H1 (cell line): ENCODE results near the gene IGLL5. TPM values are rescaled to one million over a fixed set of nuclear protein-coding genes. Genes with fewer than 3 reads are reported as not detected.

Experiments
- CTCF ChIA-PET: fragments of 300-600 bp; sonication (Branson Sonifier 250); formaldehyde crosslinking; loops from one replicate; lab custom pipeline; 2021; ENCODE audit not compliant: partially characterized antibody; lab: Charles Lee
- POLR2A ChIA-PET: fragments of 300-600 bp; sonication (Branson Sonifier 250); formaldehyde crosslinking; loops from one replicate; lab custom pipeline; 2021; ENCODE audit warnings: inconsistent platforms; ENCODE audit not compliant: partially characterized antibody; lab: Charles Lee
- DNase-seq, 2 experiments: peaks; one replicate each; pipeline versions ENCODE4 v3.0.0 to v3.0.0-alpha.2; 2010 to 2022; ENCODE audit warnings: low spot score in 2 of 2, low read depth in 1 of 2, mixed read lengths in 1 of 2
- FAIRE-seq: peaks from 2 replicates; lab custom pipeline; 2011; peaks lifted over from hg19 to GRCh38; lab: Jason Lieb, UNC
- H2AFZ ChIP-seq: 2 replicates; pipeline ENCODE4 v1.8.1; 2012; ENCODE audit warnings: low read length, inconsistent platforms
- H2AK5ac ChIP-seq: 2 replicates; pipeline ENCODE4 v1.6.1; 2013; ENCODE audit warnings: low read depth, low read length
- H2BK120ac ChIP-seq: replicated peaks from 2 replicates; pipeline ENCODE3; 2013; ENCODE audit warnings: low read depth, low read length, inconsistent platforms
- H2BK12ac ChIP-seq: 2 replicates; pipeline ENCODE4 v1.6.1; 2013; ENCODE audit warnings: low read depth, low read length
- H2BK15ac ChIP-seq: 2 replicates; pipeline ENCODE4 v1.6.1; 2013; ENCODE audit warnings: low read length
- H2BK20ac ChIP-seq: 2 replicates; pipeline ENCODE4 v1.6.1; 2013; ENCODE audit warnings: low read length
- H2BK5ac ChIP-seq: 2 replicates; pipeline ENCODE4 v1.6.1; 2013; ENCODE audit warnings: low read depth, low read length
- H3K14ac ChIP-seq: 2 replicates; pipeline ENCODE4 v1.6.1; 2013; ENCODE audit warnings: inconsistent platforms; ENCODE audit not compliant: insufficient read length
- H3K18ac ChIP-seq: 2 replicates; pipeline ENCODE4 v1.6.1; 2013; ENCODE audit warnings: low read length; ENCODE audit errors: extremely low read depth
- H3K23ac ChIP-seq: 2 replicates; pipeline ENCODE4 v1.6.1; 2013; ENCODE audit warnings: inconsistent platforms; ENCODE audit not compliant: insufficient read length
- H3K23me2 ChIP-seq: 2 replicates; pipeline ENCODE4 v1.6.1; 2013; ENCODE audit warnings: low read depth, low read length
- H3K27ac ChIP-seq: 2 replicates; pipeline ENCODE4 v1.6.1; 2011; ENCODE audit warnings: low read depth, low read length, inconsistent platforms
- H3K27me3 ChIP-seq, 4 experiments: replicated peaks in 1 of 4; 1 replicate in 1 of 4; 2 replicates in 3 of 4; pipeline versions ENCODE4 v1.6.1 to v1.8.1; 2011 to 2013; ENCODE audit warnings: low read length in 3 of 4, mild to moderate bottlenecking in 3 of 4, inconsistent platforms in 2 of 4, mixed read lengths in 2 of 4, moderate library complexity in 1 of 4; ENCODE audit not compliant: control insufficient read depth in 3 of 4, insufficient read depth in 3 of 4; ENCODE audit errors: extremely low read depth in 1 of 4
- H3K36me3 ChIP-seq, 4 experiments: 2 replicates each; pipeline versions ENCODE4 v1.6.1 to v1.8.1; 2011 to 2013; ENCODE audit warnings: mild to moderate bottlenecking in 4 of 4, low read length in 3 of 4, moderate library complexity in 2 of 4, control low read depth in 1 of 4, inconsistent platforms in 1 of 4; ENCODE audit not compliant: insufficient read depth in 4 of 4, control insufficient read depth in 2 of 4
- H3K4ac ChIP-seq: replicated peaks from 2 replicates; pipeline ENCODE3; 2013; ENCODE audit warnings: low read length, low read depth, mixed read lengths, inconsistent platforms; ENCODE audit not compliant: insufficient read length
- H3K4me1 ChIP-seq, 4 experiments: replicated peaks in 1 of 4; 1 replicate in 1 of 4; 2 replicates in 3 of 4; pipeline versions ENCODE4 v1.6.1 to v1.8.1; 2011 to 2013; ENCODE audit warnings: low read length in 3 of 4, inconsistent platforms in 2 of 4, mixed read lengths in 1 of 4; ENCODE audit not compliant: insufficient read depth in 4 of 4, control insufficient read depth in 3 of 4
- H3K4me2 ChIP-seq, 2 experiments: 2 replicates each; pipeline versions ENCODE4 v1.6.1 to v1.8.1; 2011 to 2013; ENCODE audit warnings: low read depth in 2 of 2, low read length in 2 of 2, control low read depth in 1 of 2, inconsistent platforms in 1 of 2, mild to moderate bottlenecking in 1 of 2; ENCODE audit not compliant: insufficient read depth in 1 of 2
- H3K4me3 ChIP-seq, 4 experiments: fragments of 200-600, 300-600 bp in 1 of 4; sonication (generic), shearing (Covaris generic), sonication (Bioruptor Twin) in 1 of 4; 2 replicates each; pipeline versions ENCODE4 v1.5.1 to v1.8.1; 2011 to 2016; ENCODE audit warnings: low read length in 4 of 4, low read depth in 3 of 4, control low read depth in 2 of 4, inconsistent platforms in 2 of 4, mild to moderate bottlenecking in 2 of 4, mixed read lengths in 1 of 4, moderate library complexity in 1 of 4; ENCODE audit not compliant: insufficient read depth in 2 of 4; ENCODE audit errors: extremely low read depth in 1 of 4
- H3K56ac ChIP-seq: replicated peaks from 2 replicates; pipeline ENCODE3; 2013; ENCODE audit warnings: low read depth, mild to moderate bottlenecking, mixed read lengths, low read length, inconsistent platforms; ENCODE audit not compliant: insufficient read length
- H3K79me1 ChIP-seq: 2 replicates; pipeline ENCODE4 v1.6.1; 2013; ENCODE audit warnings: low read depth, low read length, control low read depth
- H3K79me2 ChIP-seq, 2 experiments: 2 replicates each; pipeline versions ENCODE4 v1.6.1 to v1.8.1; 2012 to 2013; ENCODE audit warnings: low read length in 2 of 2, mild to moderate bottlenecking in 2 of 2, inconsistent platforms in 1 of 2; ENCODE audit not compliant: insufficient read depth in 2 of 2, control insufficient read depth in 1 of 2
- H3K9ac ChIP-seq, 4 experiments: replicated peaks in 1 of 4; 1 replicate in 1 of 4; 2 replicates in 3 of 4; pipeline versions ENCODE4 v1.6.1 to v1.8.1; 2011 to 2013; ENCODE audit warnings: low read depth in 3 of 4, low read length in 3 of 4, control low read depth in 2 of 4, mild to moderate bottlenecking in 2 of 4, moderate library complexity in 2 of 4, inconsistent platforms in 1 of 4; ENCODE audit errors: extremely low read depth in 1 of 4
- H3K9me3 ChIP-seq, 2 experiments: 2 replicates each; pipeline versions ENCODE4 v1.6.1 to v1.8.1; 2012 to 2013; ENCODE audit warnings: mild to moderate bottlenecking in 2 of 2, moderate library complexity in 2 of 2, control low read depth in 1 of 2, inconsistent platforms in 1 of 2, low read depth in 1 of 2, low read length in 1 of 2, mixed read lengths in 1 of 2; ENCODE audit not compliant: insufficient read depth in 2 of 2
- H4K20me1 ChIP-seq, 2 experiments: replicated peaks in 1 of 2; 2 replicates each; pipeline versions ENCODE3 to v1.8.1; 2011 to 2013; ENCODE audit warnings: inconsistent platforms in 2 of 2, low read length in 2 of 2, mild to moderate bottlenecking in 1 of 2; ENCODE audit not compliant: insufficient read depth in 2 of 2, control insufficient read depth in 1 of 2
- H4K5ac ChIP-seq: 2 replicates; pipeline ENCODE4 v1.6.1; 2013; ENCODE audit warnings: low read length, low read depth, mixed read lengths, inconsistent platforms; ENCODE audit not compliant: insufficient read length
- H4K8ac ChIP-seq: 2 replicates; pipeline ENCODE4 v1.8.0; 2013; ENCODE audit warnings: mild to moderate bottlenecking, moderate library complexity, low read length, inconsistent platforms; ENCODE audit not compliant: insufficient read depth; ENCODE audit errors: extremely low read depth
- H4K91ac ChIP-seq: replicated peaks from 2 replicates; pipeline ENCODE3; 2013; ENCODE audit warnings: low read length, mixed read lengths, inconsistent platforms; ENCODE audit not compliant: insufficient read length
- BCL11A ChIP-seq, 2 experiments: IDR thresholded peaks; one replicate each; pipeline ENCODE4 v1.6.1; 2011; ENCODE audit warnings: low read depth in 2 of 2, low read length in 2 of 2, mild to moderate bottlenecking in 2 of 2
- CBX5 ChIP-seq: fragments of 300-800, 300-1000 bp; sonication (generic); IDR thresholded peaks from 2 replicates; pipeline ENCODE4 v1.7.1; 2016; ENCODE audit warnings: antibody characterized with exemption, low read length, low read depth
- CREB1 ChIP-seq: IDR thresholded peaks from 2 replicates; pipeline ENCODE4 v1.6.1; 2012; ENCODE audit warnings: inconsistent platforms
- CTBP2 ChIP-seq: IDR thresholded peaks from 2 replicates; pipeline ENCODE4 v1.7.0; 2011; ENCODE audit warnings: borderline replicate concordance, mild to moderate bottlenecking, moderate library complexity, mixed read lengths, low read length; ENCODE audit not compliant: insufficient read depth, insufficient read length
- KDM1A ChIP-seq: fragments of 200-600, 300-600 bp; sonication (generic); IDR thresholded peaks from 2 replicates; pipeline ENCODE4 v1.7.1; 2016; ENCODE audit warnings: mild to moderate bottlenecking, low read length, borderline replicate concordance
- MAFK ChIP-seq: IDR thresholded peaks from 2 replicates; pipeline ENCODE4 v1.6.1; 2012; ENCODE audit warnings: low read depth, mild to moderate bottlenecking, improper control_type of control experiment, low read length
- MAX ChIP-seq: IDR thresholded peaks from 2 replicates; pipeline ENCODE4 v1.6.1; 2012; ENCODE audit warnings: inconsistent platforms
- NANOG ChIP-seq: IDR thresholded peaks from 2 replicates; pipeline ENCODE4 v1.6.1; 2011; ENCODE audit warnings: low read length, low read depth, mild to moderate bottlenecking, inconsistent platforms; ENCODE audit not compliant: insufficient read depth, poor library complexity, severe bottlenecking
- SIX5 ChIP-seq: IDR thresholded peaks from 2 replicates; pipeline ENCODE4 v1.6.1; 2011; ENCODE audit warnings: mild to moderate bottlenecking, low read depth, low read length
- TAF1 ChIP-seq: IDR thresholded peaks from 2 replicates; pipeline ENCODE4 v1.6.1; 2011; ENCODE audit warnings: mild to moderate bottlenecking, low read depth, low read length
- TBP ChIP-seq: IDR thresholded peaks from 2 replicates; pipeline ENCODE4 v1.6.1; 2011; ENCODE audit warnings: low read depth, low read length, improper control_type of control experiment
- TEAD4 ChIP-seq: IDR thresholded peaks from 2 replicates; pipeline ENCODE4 v1.6.1; 2012; ENCODE audit warnings: low read depth, low read length, inconsistent platforms, mixed read lengths
- ZNF274 ChIP-seq: IDR thresholded peaks from 2 replicates; pipeline ENCODE4 v1.7.0; 2012; ENCODE audit warnings: low read length, borderline replicate concordance; ENCODE audit errors: extremely low read depth
- WGBS, 2 experiments: shearing (Covaris generic) in 1 of 2; methylation state at CpG; one replicate each; pipeline versions ENCODE4 v1.1.6 to v1.1.7; 2013 to 2015; ENCODE audit warnings: low lambda C conversion rate in 2 of 2, mixed read lengths in 2 of 2, inconsistent platforms in 1 of 2, low coverage in 1 of 2, missing lambda C conversion rate in 1 of 2; ENCODE audit not compliant: insufficient replicate concordance in 2 of 2, insufficient coverage in 1 of 2, insufficient read length in 1 of 2; ENCODE audit errors: extremely low coverage in 1 of 2, missing lambda C conversion rate in 1 of 2; 5-methylcytosine and 5-hydroxymethylcytosine counted together
- polyA plus RNA-seq, 7 experiments: library from polyadenylated mRNA; depleted of rRNA in 3 of 7; stranded (reverse) in 5 of 7; unstranded in 2 of 7; fragments of >200 nt in 5 of 7; fragments of 200-250 nt in 2 of 7; gene quantifications; 1 replicate in 5 of 7; 2 replicates in 1 of 7; 4 replicates in 1 of 7; pipeline versions ENCODE4 v1.2.1 to v1.2.3, GENCODE V29; 2011 to 2013; ENCODE audit warnings: missing spikeins in 2 of 7, mixed read lengths in 2 of 7
- total RNA-seq: library from RNA; stranded (reverse); fragmentation: NEBNext Ultra II Directional; extraction: Animal tissue kit (Norgen Biotek cat#: 25700); gene quantifications from 2 replicates; pipeline ENCODE4 v1.2.1, GENCODE V29; 2021

The IGLL5 gene
- total and polyA plus RNA-seq, 2 of the 8 experiments (the other 6 are each of a cell fraction or from before 2014, with no cell fraction given): not detected

GRCh38 chr22:22901578-22902218, 14.1 kb downstream of the IGLL5 start:
- DNase-seq (no peak), FAIRE-seq (no peak)
- no peak overlapping the region for H3K56ac ChIP-seq
- H3K14ac ChIP-seq: no peak overlapping the region
- no peak overlapping the region for H3K4me2 ChIP-seq
- no peaks in the 10 kb centered on the region for H3K79me2 ChIP-seq
- no peaks in the 10 kb centered on the region for H3K4me1 ChIP-seq
- ChIA-PET POLR2A (no interaction called here), CTCF (interaction anchor here (1.3 kb wide), 1 partner anchor 49 kb away, joined by 3 read pairs; no protein-coding TSS in a partner anchor)
- H3K79me1 ChIP-seq: no peaks in the 10 kb centered on the region; the same call in 1 of the 2 replicates
- H2AFZ ChIP-seq: no peak overlapping the region
- no peak overlapping the region for H3K18ac ChIP-seq
- H2AK5ac ChIP-seq: no peak overlapping the region
- no peak overlapping the region for H3K23ac ChIP-seq
- H3K27me3 ChIP-seq: peaks cover under 1 to 27% (median 8%) of the 10 kb centered on the region in 4 experiments
- H3K36me3 ChIP-seq: no peaks in the 10 kb centered on the region
- H3K9ac ChIP-seq: no peak overlapping the region
- no peak overlapping the region for H3K27ac ChIP-seq
- no peak overlapping the region for H2BK120ac ChIP-seq
- H3K4ac ChIP-seq: no peak overlapping the region
- H2BK20ac ChIP-seq: no peak overlapping the region
- no peak overlapping the region for H4K5ac ChIP-seq
- H4K8ac ChIP-seq: no peak overlapping the region
- WGBS, 2 experiments: 87% methylated on average over 8 of the region's 8 CpGs; no CpG with 5 or more reads in 1 of the 2 experiments
- H4K91ac ChIP-seq: no peak overlapping the region
- H4K20me1 ChIP-seq: no peaks in the 10 kb centered on the region
- no peak overlapping the region for H3K4me3 ChIP-seq
- peaks cover 10 to 38% of the 10 kb centered on the region in 2 experiments; a peak in 3 of 4 replicates for H3K9me3 ChIP-seq
- H2BK12ac ChIP-seq: no peak overlapping the region
- no peak overlapping the region for H2BK15ac ChIP-seq
- no peak overlapping the region for H2BK5ac ChIP-seq
- no peaks in the 10 kb centered on the region for H3K23me2 ChIP-seq
- TF ChIP-seq BCL11A (IDR thresholded peaks at IDR 0.05; ENCODE audit: low read depth in 2 of 2, low read length in 2 of 2) (no peak), SIX5 (no peak), CREB1 (no peak), MAFK (no peak), NANOG (no peak), TBP (no peak), CTBP2 (no peak), ZNF274 (no peak), MAX (no peak), TEAD4 (no peak), CBX5 (no peak), TAF1 (no peak), KDM1A (no peak)
